WTC11 (cell line): ENCODE data around the gene SH3BP2. TPM values are rescaled to one million over a fixed set of nuclear protein-coding genes. Genes with fewer than 3 reads are reported as not detected.
A peak's percentile ranks its signal among the peaks of the same experiment; 100 is the strongest.

Source experiments
- AR ChIP-seq: fragments of 250-450 bp; sonication (Bioruptor Pico); IDR thresholded peaks from 2 replicates; pipeline ENCODE4 v1.9.0; 2021; ENCODE audit warnings: mild to moderate bottlenecking
- ATF1 ChIP-seq: sonication (generic); formaldehyde crosslinking; IDR thresholded peaks from 2 replicates; pipeline ENCODE4 v1.8.1; 2023; ENCODE audit warnings: mild to moderate bottlenecking, moderate library complexity, missing genetic modification reagents
- CBFB ChIP-seq: sonication (generic); formaldehyde crosslinking; IDR thresholded peaks from 2 replicates; pipeline ENCODE4 v1.8.1; 2022; ENCODE audit warnings: mild to moderate bottlenecking, low read depth, missing genetic modification reagents
- CREB1 ChIP-seq: sonication (generic); formaldehyde crosslinking; IDR thresholded peaks from 2 replicates; pipeline ENCODE4 v1.8.0; 2023; ENCODE audit warnings: mild to moderate bottlenecking, missing genetic modification reagents
- E2F1 ChIP-seq: sonication (generic); formaldehyde crosslinking; IDR thresholded peaks from 2 replicates; pipeline ENCODE4 v1.8.0; 2022; ENCODE audit warnings: mild to moderate bottlenecking, missing genetic modification reagents
- ELF4 ChIP-seq: sonication (generic); formaldehyde crosslinking; IDR thresholded peaks from 2 replicates; pipeline ENCODE4 v1.8.1; 2022; ENCODE audit warnings: low read depth, mild to moderate bottlenecking, moderate library complexity, missing genetic modification reagents
- EMX1 ChIP-seq: fragments of 250-450 bp; sonication (Bioruptor Pico); IDR thresholded peaks from 2 replicates; pipeline ENCODE4 v1.8.0; 2021; ENCODE audit warnings: mild to moderate bottlenecking
- ERG ChIP-seq: fragments of 250-450 bp; sonication (Bioruptor Pico); IDR thresholded peaks from 2 replicates; pipeline ENCODE4 v1.8.0; 2021; ENCODE audit warnings: mild to moderate bottlenecking
- ESRRA ChIP-seq: sonication (generic); formaldehyde crosslinking; IDR thresholded peaks from 2 replicates; pipeline ENCODE4 v1.8.1; 2022; ENCODE audit warnings: mild to moderate bottlenecking, missing genetic modification reagents, borderline replicate concordance
- FOXJ3 ChIP-seq: sonication (generic); formaldehyde crosslinking; IDR thresholded peaks from 2 replicates; pipeline ENCODE4 v1.9.0; 2021; ENCODE audit warnings: missing genetic modification reagents, mild to moderate bottlenecking, borderline replicate concordance
- GRHL2 ChIP-seq: fragments of 250-450 bp; sonication (Bioruptor Pico); IDR thresholded peaks from 2 replicates; pipeline ENCODE4 v1.8.0; 2022; ENCODE audit warnings: mild to moderate bottlenecking, moderate library complexity; ENCODE audit not compliant: insufficient replicate concordance, severe bottlenecking
- NFATC4 ChIP-seq: fragments of 250-450 bp; sonication (Bioruptor Pico); IDR thresholded peaks from 2 replicates; pipeline ENCODE4 v1.9.0; 2021; ENCODE audit warnings: mild to moderate bottlenecking
- NR3C1 ChIP-seq: sonication (generic); formaldehyde crosslinking; conservative IDR thresholded peaks from 2 replicates; pipeline ENCODE4 v1.8.1; 2023; ENCODE audit warnings: low read depth, mild to moderate bottlenecking, missing genetic modification reagents
- OVOL2 ChIP-seq: fragments of 250-450 bp; sonication (Bioruptor Pico); IDR thresholded peaks from 2 replicates; pipeline ENCODE4 v1.9.0; 2021; ENCODE audit warnings: mild to moderate bottlenecking, borderline replicate concordance
- RELA ChIP-seq: sonication (generic); formaldehyde crosslinking; IDR thresholded peaks from 2 replicates; pipeline ENCODE4 v1.8.1; 2022; ENCODE audit warnings: missing genetic modification reagents, mild to moderate bottlenecking, borderline replicate concordance
- RORB ChIP-seq: fragments of 250-450 bp; sonication (Bioruptor Pico); IDR thresholded peaks from 2 replicates; pipeline ENCODE4 v1.9.0; 2021; ENCODE audit warnings: mild to moderate bottlenecking
- TEAD4 ChIP-seq: sonication (generic); formaldehyde crosslinking; IDR thresholded peaks from 2 replicates; pipeline ENCODE4 v1.8.0; 2022; ENCODE audit warnings: mild to moderate bottlenecking, missing genetic modification reagents
- TP53 ChIP-seq: sonication (generic); formaldehyde crosslinking; IDR thresholded peaks from 2 replicates; pipeline ENCODE4 v1.8.1; 2023; ENCODE audit warnings: mild to moderate bottlenecking, missing genetic modification reagents
- USF1 ChIP-seq: sonication (generic); formaldehyde crosslinking; IDR thresholded peaks from 2 replicates; pipeline ENCODE4 v1.8.0; 2022; ENCODE audit warnings: mild to moderate bottlenecking, missing genetic modification reagents
- ZMAT4 ChIP-seq: fragments of 250-450 bp; sonication (Bioruptor Pico); IDR thresholded peaks from 2 replicates; pipeline ENCODE4 v1.9.0; 2021; ENCODE audit warnings: mild to moderate bottlenecking
- ZNF416 ChIP-seq: fragments of 250-450 bp; sonication (Bioruptor Pico); IDR thresholded peaks from 2 replicates; pipeline ENCODE4 v1.9.0; 2021; ENCODE audit warnings: mild to moderate bottlenecking, inconsistent platforms
- ZNF423 ChIP-seq: fragments of 250-450 bp; sonication (Bioruptor Pico); IDR thresholded peaks from 2 replicates; pipeline ENCODE4 v2.1.2; 2022; ENCODE audit warnings: mild to moderate bottlenecking, moderate library complexity
- total RNA-seq: library from RNA; stranded (reverse); gene quantifications from 3 replicates; pipeline ENCODE4 v1.2.3, GENCODE V29; 2021
- TF ChIP-seq, protein P1 (sequence below): sonication (generic); formaldehyde crosslinking; IDR thresholded peaks from 2 replicates; pipeline ENCODE4 v1.8.1; 2023; ENCODE audit warnings: mild to moderate bottlenecking, moderate library complexity, missing genetic modification reagents
- TF ChIP-seq, protein P2 (sequence below): fragments of 250-450 bp; sonication (Bioruptor Pico); IDR thresholded peaks from 2 replicates; pipeline ENCODE4 v2.1.2; 2022; ENCODE audit warnings: mild to moderate bottlenecking, moderate library complexity
- TF ChIP-seq, protein P3 (sequence below): sonication (generic); formaldehyde crosslinking; IDR thresholded peaks from 2 replicates; pipeline ENCODE4 v1.8.0; 2022; ENCODE audit warnings: missing genetic modification reagents

SH3BP2 gene
- total RNA-seq, 1 experiment from 2014 or later, result 49.1 TPM

GRCh38 chr4:2843263-2843940, 50.5 kb downstream of the SH3BP2 start, which contains the start of gene ADD1 (continued):
- TF ChIP-seq CREB1 (CRISPR knock-in tag) (no peak), NR3C1 (CRISPR knock-in tag) (no peak), NFATC4 (CRISPR knock-in tag) (no peak), GRHL2 (no peak), ATF1 (CRISPR knock-in tag) (no peak), ELF4 (CRISPR knock-in tag) (no peak), AR (CRISPR knock-in tag) (no peak), ZNF423 (no peak), TEAD4 (CRISPR knock-in tag) (no peak), RORB (CRISPR knock-in tag) (no peak), CBFB (CRISPR knock-in tag) (no peak), FOXJ3 (CRISPR knock-in tag) (no peak), ZMAT4 (0 out of 2 replicates have a peak, but pooled peaks have one; percentile 39), EMX1 (CRISPR knock-in tag) (no peak; the same call in 1 of the 2 replicates), USF1 (CRISPR knock-in tag) (no peak), TP53 (no peak), ERG (no peak), E2F1 (no peak), ZNF416 (CRISPR knock-in tag) (no peak), RELA (no peak), OVOL2 (CRISPR knock-in tag) (peak; percentile 55; the same call in 1 of the 2 replicates), ESRRA (CRISPR knock-in tag) (no peak)
- TF ChIP-seq, protein P1, sequence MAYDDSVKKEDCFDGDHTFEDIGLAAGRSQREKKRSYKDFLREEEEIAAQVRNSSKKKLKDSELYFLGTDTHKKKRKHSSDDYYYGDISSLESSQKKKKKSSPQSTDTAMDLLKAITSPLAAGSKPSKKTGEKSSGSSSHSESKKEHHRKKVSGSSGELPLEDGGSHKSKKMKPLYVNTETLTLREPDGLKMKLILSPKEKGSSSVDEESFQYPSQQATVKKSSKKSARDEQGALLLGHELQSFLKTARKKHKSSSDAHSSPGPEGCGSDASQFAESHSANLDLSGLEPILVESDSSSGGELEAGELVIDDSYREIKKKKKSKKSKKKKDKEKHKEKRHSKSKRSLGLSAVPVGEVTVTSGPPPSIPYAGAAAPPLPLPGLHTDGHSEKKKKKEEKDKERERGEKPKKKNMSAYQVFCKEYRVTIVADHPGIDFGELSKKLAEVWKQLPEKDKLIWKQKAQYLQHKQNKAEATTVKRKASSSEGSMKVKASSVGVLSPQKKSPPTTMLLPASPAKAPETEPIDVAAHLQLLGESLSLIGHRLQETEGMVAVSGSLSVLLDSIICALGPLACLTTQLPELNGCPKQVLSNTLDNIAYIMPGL (CRISPR knock-in tag), result peak; percentile 54; the same call in 1 of the 2 replicates
- TF ChIP-seq, protein P2, sequence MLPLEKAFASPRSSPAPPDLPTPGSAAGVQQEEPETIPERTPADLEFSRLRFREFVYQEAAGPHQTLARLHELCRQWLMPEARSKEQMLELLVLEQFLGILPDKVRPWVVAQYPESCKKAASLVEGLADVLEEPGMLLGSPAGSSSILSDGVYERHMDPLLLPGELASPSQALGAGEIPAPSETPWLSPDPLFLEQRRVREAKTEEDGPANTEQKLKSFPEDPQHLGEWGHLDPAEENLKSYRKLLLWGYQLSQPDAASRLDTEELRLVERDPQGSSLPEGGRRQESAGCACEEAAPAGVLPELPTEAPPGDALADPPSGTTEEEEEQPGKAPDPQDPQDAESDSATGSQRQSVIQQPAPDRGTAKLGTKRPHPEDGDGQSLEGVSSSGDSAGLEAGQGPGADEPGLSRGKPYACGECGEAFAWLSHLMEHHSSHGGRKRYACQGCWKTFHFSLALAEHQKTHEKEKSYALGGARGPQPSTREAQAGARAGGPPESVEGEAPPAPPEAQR (CRISPR knock-in tag), result no peak
- TF ChIP-seq, protein P3, sequence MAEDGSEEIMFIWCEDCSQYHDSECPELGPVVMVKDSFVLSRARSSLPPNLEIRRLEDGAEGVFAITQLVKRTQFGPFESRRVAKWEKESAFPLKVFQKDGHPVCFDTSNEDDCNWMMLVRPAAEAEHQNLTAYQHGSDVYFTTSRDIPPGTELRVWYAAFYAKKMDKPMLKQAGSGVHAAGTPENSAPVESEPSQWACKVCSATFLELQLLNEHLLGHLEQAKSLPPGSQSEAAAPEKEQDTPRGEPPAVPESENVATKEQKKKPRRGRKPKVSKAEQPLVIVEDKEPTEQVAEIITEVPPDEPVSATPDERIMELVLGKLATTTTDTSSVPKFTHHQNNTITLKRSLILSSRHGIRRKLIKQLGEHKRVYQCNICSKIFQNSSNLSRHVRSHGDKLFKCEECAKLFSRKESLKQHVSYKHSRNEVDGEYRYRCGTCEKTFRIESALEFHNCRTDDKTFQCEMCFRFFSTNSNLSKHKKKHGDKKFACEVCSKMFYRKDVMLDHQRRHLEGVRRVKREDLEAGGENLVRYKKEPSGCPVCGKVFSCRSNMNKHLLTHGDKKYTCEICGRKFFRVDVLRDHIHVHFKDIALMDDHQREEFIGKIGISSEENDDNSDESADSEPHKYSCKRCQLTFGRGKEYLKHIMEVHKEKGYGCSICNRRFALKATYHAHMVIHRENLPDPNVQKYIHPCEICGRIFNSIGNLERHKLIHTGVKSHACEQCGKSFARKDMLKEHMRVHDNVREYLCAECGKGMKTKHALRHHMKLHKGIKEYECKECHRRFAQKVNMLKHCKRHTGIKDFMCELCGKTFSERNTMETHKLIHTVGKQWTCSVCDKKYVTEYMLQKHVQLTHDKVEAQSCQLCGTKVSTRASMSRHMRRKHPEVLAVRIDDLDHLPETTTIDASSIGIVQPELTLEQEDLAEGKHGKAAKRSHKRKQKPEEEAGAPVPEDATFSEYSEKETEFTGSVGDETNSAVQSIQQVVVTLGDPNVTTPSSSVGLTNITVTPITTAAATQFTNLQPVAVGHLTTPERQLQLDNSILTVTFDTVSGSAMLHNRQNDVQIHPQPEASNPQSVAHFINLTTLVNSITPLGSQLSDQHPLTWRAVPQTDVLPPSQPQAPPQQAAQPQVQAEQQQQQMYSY (CRISPR knock-in tag), result no peak
